GM23338 (cell line): Measurements from ENCODE around the gene EPHA8. TPM values are rescaled to one million over a fixed set of nuclear protein-coding genes. Genes with fewer than 3 reads are reported as not detected.

Source experiments
- ATAC-seq: fragments of 200-7000 bp; cut with Tn5 transposase; 3 replicates; pipeline ENCODE4 v1.9.1; 2020
- DNase-seq: peaks from one replicate; pipeline ENCODE4 v3.0.0-alpha.2; 2015; ENCODE audit warnings: low spot score
- H2AFZ ChIP-seq: fragments of 200-600 bp; sonication (generic); 2 replicates; pipeline ENCODE4 v1.8.0; 2016; ENCODE audit warnings: antibody characterized with exemption, mild to moderate bottlenecking, moderate library complexity
- H3F3A ChIP-seq: fragments of 200-600 bp; sonication (generic); replicated peaks from 2 replicates; pipeline ENCODE4 v1.8.0; 2017; ENCODE audit warnings: antibody characterized with exemption, mixed run types, low read depth
- H3K27ac ChIP-seq: fragments of 200-600 bp; sonication (generic); 2 replicates; pipeline ENCODE4 v1.6.1; 2016; ENCODE audit warnings: low read depth
- H3K27me3 ChIP-seq: fragments of 200-600 bp; sonication (generic); 2 replicates; pipeline ENCODE4 v1.8.0; 2016; ENCODE audit warnings: mild to moderate bottlenecking, mixed run types, moderate library complexity; ENCODE audit not compliant: insufficient read depth
- H3K36me3 ChIP-seq: fragments of 200-600 bp; sonication (generic); 2 replicates; pipeline ENCODE4 v1.8.0; 2016; ENCODE audit warnings: mild to moderate bottlenecking; ENCODE audit not compliant: insufficient read depth
- H3K4me1 ChIP-seq: fragments of 200-600 bp; sonication (generic); 2 replicates; pipeline ENCODE4 v1.8.0; 2016; ENCODE audit warnings: mild to moderate bottlenecking, moderate library complexity; ENCODE audit not compliant: insufficient read depth
- H3K4me2 ChIP-seq: fragments of 200-600 bp; sonication (generic); 2 replicates; pipeline ENCODE4 v1.7.1; 2017; ENCODE audit warnings: mixed run types
- H3K4me3 ChIP-seq: fragments of 200-600 bp; sonication (generic); 2 replicates; pipeline ENCODE4 v1.6.1; 2016; ENCODE audit warnings: mixed run types
- H3K79me2 ChIP-seq: fragments of 200-600 bp; sonication (generic); replicated peaks from 2 replicates; pipeline ENCODE4 v1.8.0; 2017; ENCODE audit warnings: mild to moderate bottlenecking; ENCODE audit not compliant: insufficient read depth
- H3K9me2 ChIP-seq: fragments of 200-600 bp; sonication (generic); 2 replicates; pipeline ENCODE4 v1.8.0; 2017; ENCODE audit not compliant: insufficient read depth
- H4K20me1 ChIP-seq: fragments of 200-600 bp; sonication (generic); replicated peaks from 2 replicates; pipeline ENCODE4 v1.8.0; 2017; ENCODE audit warnings: mild to moderate bottlenecking; ENCODE audit not compliant: insufficient read depth
- H3K27ac Mint-ChIP-seq: 2 replicates; pipeline ENCODE4 v1.8.0; 2020; ENCODE audit warnings: inconsistent platforms, mild to moderate bottlenecking, moderate library complexity, mixed read lengths
- H3K27me3 Mint-ChIP-seq: 3 replicates; pipeline ENCODE4 v1.8.0; 2022; ENCODE audit warnings: low read depth, mild to moderate bottlenecking, moderate library complexity, mixed read lengths, inconsistent platforms; ENCODE audit not compliant: insufficient read depth, poor library complexity
- H3K36me3 Mint-ChIP-seq: 3 replicates; pipeline ENCODE4 v1.8.0; 2021; ENCODE audit warnings: low read depth, mild to moderate bottlenecking, inconsistent platforms, moderate library complexity, mixed read lengths
- H3K4me1 Mint-ChIP-seq: 3 replicates; pipeline ENCODE4 v1.8.0; 2020; ENCODE audit warnings: mild to moderate bottlenecking, inconsistent platforms, mixed read lengths
- H3K4me3 Mint-ChIP-seq: 3 replicates; pipeline ENCODE4 v1.8.0; 2021; ENCODE audit warnings: moderate library complexity, mild to moderate bottlenecking, inconsistent platforms, mixed read lengths
- H3K9me3 Mint-ChIP-seq: 3 replicates; pipeline ENCODE4 v1.8.0; 2020; ENCODE audit warnings: moderate library complexity, mild to moderate bottlenecking, inconsistent platforms, mixed read lengths
- CREB1 ChIP-seq: fragments of 250-450 bp; sonication (Bioruptor Pico); IDR thresholded peaks from 2 replicates; pipeline ENCODE4 v1.5.0; 2020; ENCODE audit warnings: low read depth, mild to moderate bottlenecking, moderate library complexity
- EZH2 ChIP-seq: fragments of 200-600 bp; sonication (generic); IDR thresholded peaks from one replicate; pipeline ENCODE4 v1.8.0; 2017; ENCODE audit warnings: antibody characterized with exemption, mild to moderate bottlenecking, low read depth; ENCODE audit not compliant: unreplicated experiment
- EZH2phosphoT487 ChIP-seq: fragments of 200-600 bp; sonication (generic); IDR thresholded peaks from one replicate; pipeline ENCODE4 v1.8.1; 2018; ENCODE audit warnings: antibody characterized with exemption; ENCODE audit not compliant: unreplicated experiment
- JUNB ChIP-seq: IDR thresholded peaks from one replicate; pipeline ENCODE4 v1.6.1; 2016; ENCODE audit warnings: antibody characterized with exemption; ENCODE audit not compliant: unreplicated experiment
- POLR2AphosphoS5 ChIP-seq: IDR thresholded peaks from 2 replicates; pipeline ENCODE4 v1.6.1; 2016; ENCODE audit warnings: antibody characterized with exemption, low read depth
- ZNF331 ChIP-seq: fragments of 250-450 bp; sonication (Bioruptor Pico); IDR thresholded peaks from 2 replicates; pipeline ENCODE4 v1.5.0; 2020; ENCODE audit warnings: low read depth, mild to moderate bottlenecking, moderate library complexity
- polyA plus RNA-seq: library from polyadenylated mRNA; unstranded; fragments of >200 nt; fragmentation: Nextera tagmentation; extraction: Ambion mirVana; gene quantifications from 2 replicates; pipeline ENCODE4 v1.2.1, GENCODE V29; 2016
- total RNA-seq: library from RNA; depleted of rRNA; stranded (reverse); fragments of >200 nt; shearing (Covaris generic); gene quantifications from 2 replicates; pipeline ENCODE4 v1.2.3, GENCODE V29; 2014
- TF ChIP-seq, protein P1 (sequence below), 2 experiments: fragments of 200-600 bp in 1 of 2; sonication (generic) in 1 of 2; conservative IDR thresholded peaks; 2 replicates each; pipeline versions ENCODE4 v1.5.1 to v1.6.1; 2016 to 2017; ENCODE audit warnings: antibody characterized with exemption in 2 of 2, low read depth in 2 of 2, mild to moderate bottlenecking in 2 of 2, moderate library complexity in 1 of 2
- TF ChIP-seq, protein P2 (sequence below): fragments of 250-450 bp; sonication (Bioruptor Pico); IDR thresholded peaks from 2 replicates; pipeline ENCODE4 v1.5.0; 2020; ENCODE audit warnings: mild to moderate bottlenecking, moderate library complexity

EPHA8 gene
- total and polyA plus RNA-seq, 2 experiments from 2014 or later, result 2.3 to 5.0 TPM

GRCh38 chr1:22545141-22545540 lies 18.1 kb upstream of the EPHA8 start:
- Histone ChIP-seq H3K9me2 (no peaks in the 10 kb centered on the region), H3K4me3 (no peak overlapping the region), H4K20me1 (no peaks in the 10 kb centered on the region), H3K4me1 (no peaks in the 10 kb centered on the region; the same call in 1 of the 2 replicates), H2AFZ (no peak overlapping the region), H3K27me3 (no peaks in the 10 kb centered on the region), H3K4me2 (no peak overlapping the region), H3K27ac (no peak overlapping the region), H3K36me3 (no peaks in the 10 kb centered on the region), H3K79me2 (no peaks in the 10 kb centered on the region), H3F3A (no peaks in the 10 kb centered on the region)
- no peak for DNase-seq
- Mint-ChIP-seq H3K9me3 (no peaks in the 10 kb centered on the region; the same call in 2 of the 3 replicates), H3K4me3 (no peak overlapping the region), H3K36me3 (no peaks in the 10 kb centered on the region), H3K4me1 (peaks cover 5% of the 10 kb centered on the region; the same call in 2 of the 3 replicates), H3K27ac (no peak overlapping the region; the same call in 1 of the 2 replicates), H3K27me3 (peaks cover 21% of the 10 kb centered on the region)
- ATAC-seq, result no peak
- no peak for TF ChIP-seq CREB1 (CRISPR knock-in tag)
- no peak for TF ChIP-seq EZH2phosphoT487
- TF ChIP-seq EZH2, result no peak
- no peak for TF ChIP-seq POLR2AphosphoS5
- no peak for TF ChIP-seq ZNF331 (CRISPR knock-in tag)
- no peak for TF ChIP-seq JUNB
- TF ChIP-seq, protein P1, sequence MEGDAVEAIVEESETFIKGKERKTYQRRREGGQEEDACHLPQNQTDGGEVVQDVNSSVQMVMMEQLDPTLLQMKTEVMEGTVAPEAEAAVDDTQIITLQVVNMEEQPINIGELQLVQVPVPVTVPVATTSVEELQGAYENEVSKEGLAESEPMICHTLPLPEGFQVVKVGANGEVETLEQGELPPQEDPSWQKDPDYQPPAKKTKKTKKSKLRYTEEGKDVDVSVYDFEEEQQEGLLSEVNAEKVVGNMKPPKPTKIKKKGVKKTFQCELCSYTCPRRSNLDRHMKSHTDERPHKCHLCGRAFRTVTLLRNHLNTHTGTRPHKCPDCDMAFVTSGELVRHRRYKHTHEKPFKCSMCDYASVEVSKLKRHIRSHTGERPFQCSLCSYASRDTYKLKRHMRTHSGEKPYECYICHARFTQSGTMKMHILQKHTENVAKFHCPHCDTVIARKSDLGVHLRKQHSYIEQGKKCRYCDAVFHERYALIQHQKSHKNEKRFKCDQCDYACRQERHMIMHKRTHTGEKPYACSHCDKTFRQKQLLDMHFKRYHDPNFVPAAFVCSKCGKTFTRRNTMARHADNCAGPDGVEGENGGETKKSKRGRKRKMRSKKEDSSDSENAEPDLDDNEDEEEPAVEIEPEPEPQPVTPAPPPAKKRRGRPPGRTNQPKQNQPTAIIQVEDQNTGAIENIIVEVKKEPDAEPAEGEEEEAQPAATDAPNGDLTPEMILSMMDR (conservative IDR thresholded peaks at IDR 0.05; ENCODE audit: low read depth in 2 of 2), result no peak
- TF ChIP-seq, protein P2, sequence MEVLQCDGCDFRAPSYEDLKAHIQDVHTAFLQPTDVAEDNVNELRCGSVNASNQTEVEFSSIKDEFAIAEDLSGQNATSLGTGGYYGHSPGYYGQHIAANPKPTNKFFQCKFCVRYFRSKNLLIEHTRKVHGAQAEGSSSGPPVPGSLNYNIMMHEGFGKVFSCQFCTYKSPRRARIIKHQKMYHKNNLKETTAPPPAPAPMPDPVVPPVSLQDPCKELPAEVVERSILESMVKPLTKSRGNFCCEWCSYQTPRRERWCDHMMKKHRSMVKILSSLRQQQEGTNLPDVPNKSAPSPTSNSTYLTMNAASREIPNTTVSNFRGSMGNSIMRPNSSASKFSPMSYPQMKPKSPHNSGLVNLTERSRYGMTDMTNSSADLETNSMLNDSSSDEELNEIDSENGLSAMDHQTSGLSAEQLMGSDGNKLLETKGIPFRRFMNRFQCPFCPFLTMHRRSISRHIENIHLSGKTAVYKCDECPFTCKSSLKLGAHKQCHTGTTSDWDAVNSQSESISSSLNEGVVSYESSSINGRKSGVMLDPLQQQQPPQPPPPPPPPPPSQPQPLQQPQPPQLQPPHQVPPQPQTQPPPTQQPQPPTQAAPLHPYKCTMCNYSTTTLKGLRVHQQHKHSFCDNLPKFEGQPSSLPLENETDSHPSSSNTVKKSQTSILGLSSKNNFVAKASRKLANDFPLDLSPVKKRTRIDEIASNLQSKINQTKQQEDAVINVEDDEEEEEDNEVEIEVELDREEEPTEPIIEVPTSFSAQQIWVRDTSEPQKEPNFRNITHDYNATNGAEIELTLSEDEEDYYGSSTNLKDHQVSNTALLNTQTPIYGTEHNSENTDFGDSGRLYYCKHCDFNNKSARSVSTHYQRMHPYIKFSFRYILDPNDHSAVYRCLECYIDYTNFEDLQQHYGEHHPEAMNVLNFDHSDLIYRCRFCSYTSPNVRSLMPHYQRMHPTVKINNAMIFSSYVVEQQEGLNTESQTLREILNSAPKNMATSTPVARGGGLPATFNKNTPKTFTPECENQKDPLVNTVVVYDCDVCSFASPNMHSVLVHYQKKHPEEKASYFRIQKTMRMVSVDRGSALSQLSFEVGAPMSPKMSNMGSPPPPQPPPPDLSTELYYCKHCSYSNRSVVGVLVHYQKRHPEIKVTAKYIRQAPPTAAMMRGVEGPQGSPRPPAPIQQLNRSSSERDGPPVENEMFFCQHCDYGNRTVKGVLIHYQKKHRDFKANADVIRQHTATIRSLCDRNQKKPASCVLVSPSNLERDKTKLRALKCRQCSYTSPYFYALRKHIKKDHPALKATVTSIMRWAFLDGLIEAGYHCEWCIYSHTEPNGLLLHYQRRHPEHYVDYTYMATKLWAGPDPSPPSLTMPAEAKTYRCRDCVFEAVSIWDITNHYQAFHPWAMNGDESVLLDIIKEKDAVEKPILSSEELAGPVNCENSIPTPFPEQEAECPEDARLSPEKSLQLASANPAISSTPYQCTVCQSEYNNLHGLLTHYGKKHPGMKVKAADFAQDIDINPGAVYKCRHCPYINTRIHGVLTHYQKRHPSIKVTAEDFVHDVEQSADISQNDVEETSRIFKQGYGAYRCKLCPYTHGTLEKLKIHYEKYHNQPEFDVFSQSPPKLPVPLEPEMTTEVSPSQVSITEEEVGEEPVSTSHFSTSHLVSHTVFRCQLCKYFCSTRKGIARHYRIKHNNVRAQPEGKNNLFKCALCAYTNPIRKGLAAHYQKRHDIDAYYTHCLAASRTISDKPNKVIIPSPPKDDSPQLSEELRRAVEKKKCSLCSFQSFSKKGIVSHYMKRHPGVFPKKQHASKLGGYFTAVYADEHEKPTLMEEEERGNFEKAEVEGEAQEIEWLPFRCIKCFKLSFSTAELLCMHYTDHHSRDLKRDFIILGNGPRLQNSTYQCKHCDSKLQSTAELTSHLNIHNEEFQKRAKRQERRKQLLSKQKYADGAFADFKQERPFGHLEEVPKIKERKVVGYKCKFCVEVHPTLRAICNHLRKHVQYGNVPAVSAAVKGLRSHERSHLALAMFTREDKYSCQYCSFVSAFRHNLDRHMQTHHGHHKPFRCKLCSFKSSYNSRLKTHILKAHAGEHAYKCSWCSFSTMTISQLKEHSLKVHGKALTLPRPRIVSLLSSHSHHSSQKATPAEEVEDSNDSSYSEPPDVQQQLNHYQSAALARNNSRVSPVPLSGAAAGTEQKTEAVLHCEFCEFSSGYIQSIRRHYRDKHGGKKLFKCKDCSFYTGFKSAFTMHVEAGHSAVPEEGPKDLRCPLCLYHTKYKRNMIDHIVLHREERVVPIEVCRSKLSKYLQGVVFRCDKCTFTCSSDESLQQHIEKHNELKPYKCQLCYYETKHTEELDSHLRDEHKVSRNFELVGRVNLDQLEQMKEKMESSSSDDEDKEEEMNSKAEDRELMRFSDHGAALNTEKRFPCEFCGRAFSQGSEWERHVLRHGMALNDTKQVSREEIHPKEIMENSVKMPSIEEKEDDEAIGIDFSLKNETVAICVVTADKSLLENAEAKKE (CRISPR knock-in tag), result no peak
